Measurements from ENCODE around the gene POLR2E.

DNA sequence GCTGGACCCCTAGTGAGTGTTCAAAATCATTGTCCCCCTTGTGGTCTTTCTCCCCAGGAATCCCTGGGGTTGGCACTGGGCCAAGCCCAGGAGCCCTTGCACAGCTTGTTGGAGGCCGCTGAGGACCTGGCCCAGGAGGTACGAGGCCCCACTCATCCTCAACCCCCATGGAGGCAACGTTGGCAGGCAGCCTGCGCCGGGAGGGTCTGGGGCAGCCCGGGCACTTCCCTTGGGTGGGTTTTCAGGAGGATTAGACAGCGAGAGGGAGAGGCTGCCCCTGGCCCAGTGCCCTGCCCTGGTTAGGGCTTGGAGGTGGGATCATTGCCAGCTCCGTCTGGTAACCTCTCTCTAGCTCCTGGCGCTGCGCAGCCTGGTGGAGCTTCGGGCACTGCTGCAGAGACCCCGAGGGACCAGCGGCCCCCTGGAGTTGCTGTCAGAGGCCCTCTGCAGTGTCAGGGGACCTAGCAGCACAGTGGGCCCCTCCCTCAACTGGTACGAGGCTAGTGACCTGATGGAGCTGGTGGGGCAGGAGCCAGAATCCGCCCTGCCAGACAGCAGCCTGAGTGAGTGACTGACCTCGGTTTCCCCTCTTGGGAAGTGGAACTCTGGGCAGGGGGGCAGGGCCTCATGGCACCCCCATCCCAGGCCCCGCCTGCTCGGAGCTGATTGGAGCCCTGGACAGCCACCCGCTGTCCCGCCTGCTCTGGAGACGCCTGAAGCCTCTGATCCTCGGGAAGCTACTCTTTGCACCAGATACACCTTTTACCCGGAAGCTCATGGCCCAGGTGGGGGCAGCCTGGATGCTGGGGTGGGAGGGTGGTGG, 52.3 kb downstream of the POLR2E start:
- TF ChIP-seq POLR2AphosphoS5 (IDR thresholded peaks at IDR 0.05; ENCODE audit: low read depth, low read length) (no peak), SIN3A (IDR thresholded peaks at IDR 0.05; ENCODE audit: borderline replicate concordance, insufficient read depth, low read depth, low read length) (no peak)
- TF ChIP-seq, protein P1, sequence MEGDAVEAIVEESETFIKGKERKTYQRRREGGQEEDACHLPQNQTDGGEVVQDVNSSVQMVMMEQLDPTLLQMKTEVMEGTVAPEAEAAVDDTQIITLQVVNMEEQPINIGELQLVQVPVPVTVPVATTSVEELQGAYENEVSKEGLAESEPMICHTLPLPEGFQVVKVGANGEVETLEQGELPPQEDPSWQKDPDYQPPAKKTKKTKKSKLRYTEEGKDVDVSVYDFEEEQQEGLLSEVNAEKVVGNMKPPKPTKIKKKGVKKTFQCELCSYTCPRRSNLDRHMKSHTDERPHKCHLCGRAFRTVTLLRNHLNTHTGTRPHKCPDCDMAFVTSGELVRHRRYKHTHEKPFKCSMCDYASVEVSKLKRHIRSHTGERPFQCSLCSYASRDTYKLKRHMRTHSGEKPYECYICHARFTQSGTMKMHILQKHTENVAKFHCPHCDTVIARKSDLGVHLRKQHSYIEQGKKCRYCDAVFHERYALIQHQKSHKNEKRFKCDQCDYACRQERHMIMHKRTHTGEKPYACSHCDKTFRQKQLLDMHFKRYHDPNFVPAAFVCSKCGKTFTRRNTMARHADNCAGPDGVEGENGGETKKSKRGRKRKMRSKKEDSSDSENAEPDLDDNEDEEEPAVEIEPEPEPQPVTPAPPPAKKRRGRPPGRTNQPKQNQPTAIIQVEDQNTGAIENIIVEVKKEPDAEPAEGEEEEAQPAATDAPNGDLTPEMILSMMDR (IDR thresholded peaks at IDR 0.05), result no peak
- TF ChIP-seq, protein P2, sequence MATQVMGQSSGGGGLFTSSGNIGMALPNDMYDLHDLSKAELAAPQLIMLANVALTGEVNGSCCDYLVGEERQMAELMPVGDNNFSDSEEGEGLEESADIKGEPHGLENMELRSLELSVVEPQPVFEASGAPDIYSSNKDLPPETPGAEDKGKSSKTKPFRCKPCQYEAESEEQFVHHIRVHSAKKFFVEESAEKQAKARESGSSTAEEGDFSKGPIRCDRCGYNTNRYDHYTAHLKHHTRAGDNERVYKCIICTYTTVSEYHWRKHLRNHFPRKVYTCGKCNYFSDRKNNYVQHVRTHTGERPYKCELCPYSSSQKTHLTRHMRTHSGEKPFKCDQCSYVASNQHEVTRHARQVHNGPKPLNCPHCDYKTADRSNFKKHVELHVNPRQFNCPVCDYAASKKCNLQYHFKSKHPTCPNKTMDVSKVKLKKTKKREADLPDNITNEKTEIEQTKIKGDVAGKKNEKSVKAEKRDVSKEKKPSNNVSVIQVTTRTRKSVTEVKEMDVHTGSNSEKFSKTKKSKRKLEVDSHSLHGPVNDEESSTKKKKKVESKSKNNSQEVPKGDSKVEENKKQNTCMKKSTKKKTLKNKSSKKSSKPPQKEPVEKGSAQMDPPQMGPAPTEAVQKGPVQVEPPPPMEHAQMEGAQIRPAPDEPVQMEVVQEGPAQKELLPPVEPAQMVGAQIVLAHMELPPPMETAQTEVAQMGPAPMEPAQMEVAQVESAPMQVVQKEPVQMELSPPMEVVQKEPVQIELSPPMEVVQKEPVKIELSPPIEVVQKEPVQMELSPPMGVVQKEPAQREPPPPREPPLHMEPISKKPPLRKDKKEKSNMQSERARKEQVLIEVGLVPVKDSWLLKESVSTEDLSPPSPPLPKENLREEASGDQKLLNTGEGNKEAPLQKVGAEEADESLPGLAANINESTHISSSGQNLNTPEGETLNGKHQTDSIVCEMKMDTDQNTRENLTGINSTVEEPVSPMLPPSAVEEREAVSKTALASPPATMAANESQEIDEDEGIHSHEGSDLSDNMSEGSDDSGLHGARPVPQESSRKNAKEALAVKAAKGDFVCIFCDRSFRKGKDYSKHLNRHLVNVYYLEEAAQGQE (IDR thresholded peaks at IDR 0.05; ENCODE audit: insufficient read depth in 1 of 2, low read depth in 2 of 2, low read length in 1 of 2), result no peak

Data from Panc1 (cell line).